Measurements from ENCODE around the gene LIX1L. TPM values are rescaled to one million over a fixed set of nuclear protein-coding genes. Genes with fewer than 3 reads are reported as not detected.

The LIX1L gene
- total RNA-seq, result 57.6 TPM

- peak; percentile 98 for DNase-seq (ENCODE audit: low spot score)
- intact Hi-C loops (cut with DNase I), result no loop called here
- peak; percentile 92 for ATAC-seq
Observed at GRCh38 chr1:145957443-145958319, at the start of gene LIX1L. TSS of gene LIX1L (minus strand) at chr1:145958017. CDS start at chr1:145957927, 90 bp downstream.

GRCh38 chr1:146001709-146002108 is 43.9 kb upstream of the LIX1L start:
- ATAC-seq (no peak), DNase-seq (ENCODE audit: low spot score) (no peak)
- intact Hi-C loops (cut with DNase I), result no loop called here

- intact Hi-C loops (cut with DNase I), result no loop called here
- DNase-seq (ENCODE audit: low spot score) (no peak), ATAC-seq (peak; percentile 18)
Observed at GRCh38 chr1:145999321-146000024, 41.7 kb upstream of the LIX1L start.

- ATAC-seq, result no peak
- DNase-seq (ENCODE audit: low spot score), result no peak
- intact Hi-C loops (cut with DNase I), result no loop called here
Observed at GRCh38 chr1:145997718-145998023, 39.9 kb upstream of the LIX1L start.

- intact Hi-C loops (cut with DNase I), result no loop called here
- ATAC-seq (peak; percentile 41), DNase-seq (ENCODE audit: low spot score) (no peak)
Observed at GRCh38 chr1:145997016-145997717, 39.4 kb upstream of the LIX1L start.

- peak; percentile 99 for DNase-seq (ENCODE audit: low spot score)
- intact Hi-C loops (cut with DNase I), result no loop called here
- peak; percentile 95 for ATAC-seq
Observed at GRCh38 chr1:145996433-145997015, 38.7 kb upstream of the LIX1L start, which contains the start of gene TXNIP. TSS of gene TXNIP (minus strand) at chr1:145996579. CDS start at chr1:145996266, 313 bp downstream.

GRCh38 chr1:145995964-145996432 is 38.2 kb upstream of the LIX1L start:
- no peak for DNase-seq (ENCODE audit: low spot score)

GRCh38 chr1:145995148-145995881 is 37.5 kb upstream of the LIX1L start:
- intact Hi-C loops (cut with DNase I), result no loop called here
- DNase-seq (ENCODE audit: low spot score), result no peak

More at GRCh38 chr1:145995964-145996432, 38.2 kb upstream of the LIX1L start:
- no peak for ATAC-seq
- intact Hi-C loops (cut with DNase I), result no loop called here

GRCh38 chr1:145994391-145995120 is 36.7 kb upstream of the LIX1L start:
- DNase-seq (ENCODE audit: low spot score), result no peak

More at GRCh38 chr1:145995148-145995881, 37.5 kb upstream of the LIX1L start:
- no peak for ATAC-seq

GRCh38 chr1:145993618-145994390 is 36.0 kb upstream of the LIX1L start:
- no peak for DNase-seq (ENCODE audit: low spot score)
- no peak for ATAC-seq
- intact Hi-C loops (cut with DNase I), result no loop called here

More at GRCh38 chr1:145994391-145995120, 36.7 kb upstream of the LIX1L start:
- no peak for ATAC-seq
- intact Hi-C loops (cut with DNase I), result no loop called here

- ATAC-seq (no peak), DNase-seq (ENCODE audit: low spot score) (no peak)
- intact Hi-C loops (cut with DNase I), result no loop called here
Observed at GRCh38 chr1:145992958-145993617, 35.3 kb upstream of the LIX1L start.

GRCh38 chr1:145992502-145992936 is 34.7 kb upstream of the LIX1L start:
- DNase-seq (ENCODE audit: low spot score) (no peak), ATAC-seq (no peak)
- intact Hi-C loops (cut with DNase I), result no loop called here

- ATAC-seq (peak; percentile 27), DNase-seq (ENCODE audit: low spot score) (no peak)
- intact Hi-C loops (cut with DNase I), result no loop called here
Observed at GRCh38 chr1:145991735-145992412, 34.1 kb upstream of the LIX1L start.

GRCh38 chr1:145990249-145990855 is 32.5 kb upstream of the LIX1L start:
- intact Hi-C loops (cut with DNase I), result no loop called here
- ATAC-seq, result peak; percentile 4
- DNase-seq (ENCODE audit: low spot score), result no peak

GRCh38 chr1:145988773-145989172 is 31.0 kb upstream of the LIX1L start:
- no peak for ATAC-seq
- intact Hi-C loops (cut with DNase I), result no loop called here
- DNase-seq (ENCODE audit: low spot score), result no peak

GRCh38 chr1:145987926-145988325 is 30.1 kb upstream of the LIX1L start:
- intact Hi-C loops (cut with DNase I), result no loop called here

More at GRCh38 chr1:145987926-145988325, 30.1 kb upstream of the LIX1L start:
- no peak for DNase-seq (ENCODE audit: low spot score)
- ATAC-seq, result no peak

All from sciatic nerve (tissue), 2 donors.